Suprapubic skin (tissue), 4 donors: ENCODE data around the gene RABEP1. TPM values are rescaled to one million over a fixed set of nuclear protein-coding genes. Genes with fewer than 3 reads are reported as not detected.

Experiments used
- DNase-seq, 2 donors: peaks; one replicate each; pipeline ENCODE4 v3.0.0-alpha.2; 2019; ENCODE audit warnings: low spot score in 2 of 2
- H3K27ac ChIP-seq: fragments of 200-600 bp; sonication (generic); one replicate; pipeline ENCODE4 v1.5.1; 2019
- H3K27me3 ChIP-seq: fragments of 200-600 bp; sonication (generic); one replicate; pipeline ENCODE4 v1.5.1; 2019
- H3K36me3 ChIP-seq: fragments of 200-600 bp; sonication (generic); one replicate; pipeline ENCODE4 v1.5.1; 2019
- H3K4me1 ChIP-seq: fragments of 200-600 bp; sonication (generic); one replicate; pipeline ENCODE4 v1.5.1; 2019
- H3K4me3 ChIP-seq: fragments of 200-600 bp; sonication (generic); one replicate; pipeline ENCODE4 v1.5.1; 2019; ENCODE audit warnings: mild to moderate bottlenecking
- H3K9me3 ChIP-seq: fragments of 200-600 bp; sonication (generic); one replicate; pipeline ENCODE4 v1.5.1; 2019
- EP300 ChIP-seq: sonication (generic); formaldehyde crosslinking; IDR thresholded peaks from one replicate; pipeline ENCODE4 v1.6.1; 2017; ENCODE audit warnings: antibody characterized with exemption
- POLR2A ChIP-seq, 2 donors: fragments of 450-650 bp; IDR thresholded peaks; one replicate each; pipeline ENCODE4 v1.6.1; 2017; ENCODE audit warnings: antibody characterized with exemption in 2 of 2, mild to moderate bottlenecking in 2 of 2, moderate library complexity in 2 of 2
- POLR2AphosphoS5 ChIP-seq, 3 donors: sonication (generic); formaldehyde crosslinking; IDR thresholded peaks; one replicate each; pipeline ENCODE4 v1.6.1; 2017; ENCODE audit warnings: antibody characterized with exemption in 3 of 3
- WGBS: methylation state at CpG from one replicate; pipeline ENCODE4 v1.1.5; 2018; 5-methylcytosine and 5-hydroxymethylcytosine counted together
- total RNA-seq, 4 donors: library from RNA; depleted of rRNA; stranded (reverse); fragments of >200 nt; gene quantifications; one replicate each; pipeline ENCODE4 v1.1.0, GENCODE V29; 2016
- TF ChIP-seq, protein P1 (sequence below), 2 donors: fragments of 200-600 bp in 1 of 2; fragments of 450-650 bp in 1 of 2; sonication (generic) in 1 of 2; IDR thresholded peaks; one replicate each; pipeline ENCODE4 v1.5.1; 2016 to 2019; ENCODE audit warnings: antibody characterized with exemption in 2 of 2, mild to moderate bottlenecking in 1 of 2, moderate library complexity in 1 of 2

The RABEP1 gene
- total RNA-seq, 4 donors from 2014 or later = 19.2 to 46.4 (median 25.0) TPM

DNA sequence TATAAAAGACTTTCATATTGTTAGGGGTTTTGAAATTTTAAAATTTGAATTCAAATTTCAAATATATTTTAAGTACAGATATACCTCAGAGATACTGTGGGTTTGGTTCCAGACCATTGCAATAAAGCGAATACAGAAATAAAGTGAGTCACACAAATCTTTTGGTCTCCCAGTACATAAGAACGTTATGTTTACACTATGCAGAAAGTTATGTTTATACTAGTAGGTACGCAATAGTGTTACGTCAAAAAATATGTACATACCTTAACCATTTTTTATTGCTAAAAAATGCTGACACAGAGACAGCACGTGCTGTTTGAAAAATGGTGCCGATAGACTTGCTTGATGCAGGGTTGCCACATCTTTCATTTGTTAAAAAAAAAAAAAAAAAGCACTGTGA lies 117.7 kb downstream of the RABEP1 start:
- Histone ChIP-seq H3K27me3 (no peaks in the 10 kb centered on the region), H3K4me3 (no peak overlapping the region), H3K27ac (no peak overlapping the region), H3K9me3 (no peaks in the 10 kb centered on the region), H3K4me1 (no peaks in the 10 kb centered on the region), H3K36me3 (peaks cover 95% of the 10 kb centered on the region)
- TF ChIP-seq POLR2AphosphoS5 (IDR thresholded peaks at IDR 0.05) (no peak), POLR2A (IDR thresholded peaks at IDR 0.05) (no peak), EP300 (no peak)
- TF ChIP-seq, protein P1, sequence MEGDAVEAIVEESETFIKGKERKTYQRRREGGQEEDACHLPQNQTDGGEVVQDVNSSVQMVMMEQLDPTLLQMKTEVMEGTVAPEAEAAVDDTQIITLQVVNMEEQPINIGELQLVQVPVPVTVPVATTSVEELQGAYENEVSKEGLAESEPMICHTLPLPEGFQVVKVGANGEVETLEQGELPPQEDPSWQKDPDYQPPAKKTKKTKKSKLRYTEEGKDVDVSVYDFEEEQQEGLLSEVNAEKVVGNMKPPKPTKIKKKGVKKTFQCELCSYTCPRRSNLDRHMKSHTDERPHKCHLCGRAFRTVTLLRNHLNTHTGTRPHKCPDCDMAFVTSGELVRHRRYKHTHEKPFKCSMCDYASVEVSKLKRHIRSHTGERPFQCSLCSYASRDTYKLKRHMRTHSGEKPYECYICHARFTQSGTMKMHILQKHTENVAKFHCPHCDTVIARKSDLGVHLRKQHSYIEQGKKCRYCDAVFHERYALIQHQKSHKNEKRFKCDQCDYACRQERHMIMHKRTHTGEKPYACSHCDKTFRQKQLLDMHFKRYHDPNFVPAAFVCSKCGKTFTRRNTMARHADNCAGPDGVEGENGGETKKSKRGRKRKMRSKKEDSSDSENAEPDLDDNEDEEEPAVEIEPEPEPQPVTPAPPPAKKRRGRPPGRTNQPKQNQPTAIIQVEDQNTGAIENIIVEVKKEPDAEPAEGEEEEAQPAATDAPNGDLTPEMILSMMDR (IDR thresholded peaks at IDR 0.05) = no peak
- WGBS = 84% methylated on average over 6 of the region's 6 CpGs
- no peak for DNase-seq

DNA sequence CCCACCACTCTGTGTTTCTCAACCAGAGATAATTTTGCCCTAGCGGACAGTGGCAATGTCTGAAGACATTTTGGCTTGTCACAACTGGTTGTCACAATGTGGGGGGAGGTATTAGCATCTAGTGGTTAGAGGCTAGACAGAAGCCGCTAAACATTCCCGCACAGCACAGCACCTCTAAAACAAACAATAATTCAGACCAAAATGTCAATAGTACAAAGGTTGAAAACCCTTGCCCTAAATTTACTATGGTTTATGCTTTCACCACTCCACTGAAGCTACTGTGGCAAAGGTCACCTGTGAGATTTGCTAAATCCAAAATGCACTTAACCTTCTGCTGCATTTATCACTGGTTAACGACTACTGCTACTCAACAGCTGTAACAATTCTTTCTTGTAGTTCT lies 123.3 kb downstream of the RABEP1 start:
- 94% methylated on average over 4 of the region's 4 CpGs for WGBS
- no peak for TF ChIP-seq EP300
- TF ChIP-seq POLR2AphosphoS5 (IDR thresholded peaks at IDR 0.05) = no peak
- TF ChIP-seq, protein P1 (IDR thresholded peaks at IDR 0.05) = no peak
- no peak for TF ChIP-seq POLR2A (IDR thresholded peaks at IDR 0.05)
- H3K27me3 ChIP-seq = no peaks in the 10 kb centered on the region
- no peak for DNase-seq
- no peak overlapping the region for H3K4me3 ChIP-seq
- peaks cover 98% of the 10 kb centered on the region for H3K36me3 ChIP-seq
- no peaks in the 10 kb centered on the region for H3K4me1 ChIP-seq
- H3K27ac ChIP-seq = no peak overlapping the region
- H3K9me3 ChIP-seq = no peaks in the 10 kb centered on the region

GRCh38 chr17:5408186-5408585 lies 126.1 kb downstream of the RABEP1 start:
- H3K9me3 ChIP-seq = no peaks in the 10 kb centered on the region
- TF ChIP-seq, protein P1 (IDR thresholded peaks at IDR 0.05) = no peak
- no peak for TF ChIP-seq POLR2AphosphoS5 (IDR thresholded peaks at IDR 0.05)
- TF ChIP-seq EP300 = no peak
- H3K36me3 ChIP-seq = peaks cover 92% of the 10 kb centered on the region
- WGBS = 87% methylated on average over 5 of the region's 5 CpGs
- no peak overlapping the region for H3K4me3 ChIP-seq
- H3K4me1 ChIP-seq = no peaks in the 10 kb centered on the region
- H3K27ac ChIP-seq = no peak overlapping the region
- DNase-seq = no peak
- H3K27me3 ChIP-seq = no peaks in the 10 kb centered on the region

GRCh38 chr17:5410594-5411272 lies 128.6 kb downstream of the RABEP1 start:
- Histone ChIP-seq H3K36me3 (peaks cover 79% of the 10 kb centered on the region), H3K27me3 (no peaks in the 10 kb centered on the region), H3K9me3 (no peaks in the 10 kb centered on the region), H3K4me1 (peaks cover 14% of the 10 kb centered on the region), H3K4me3 (no peak overlapping the region), H3K27ac (no peak overlapping the region)
- WGBS = 94% methylated on average over 7 of the region's 7 CpGs
- TF ChIP-seq POLR2A (IDR thresholded peaks at IDR 0.05) (no peak), POLR2AphosphoS5 (IDR thresholded peaks at IDR 0.05) (no peak), EP300 (no peak)
- TF ChIP-seq, protein P1 (IDR thresholded peaks at IDR 0.05) = no peak
- no peak for DNase-seq

- H3K27ac ChIP-seq = peak overlapping the region; percentile 15
- H3K27me3 ChIP-seq = no peaks in the 10 kb centered on the region
- no peaks in the 10 kb centered on the region for H3K9me3 ChIP-seq
- TF ChIP-seq, protein P1 (IDR thresholded peaks at IDR 0.05) = no peak
- no peak for TF ChIP-seq EP300
- no peak for TF ChIP-seq POLR2AphosphoS5 (IDR thresholded peaks at IDR 0.05)
- no peak for TF ChIP-seq POLR2A (IDR thresholded peaks at IDR 0.05)
- peaks cover 40% of the 10 kb centered on the region for H3K4me1 ChIP-seq
- peaks cover 50% of the 10 kb centered on the region for H3K36me3 ChIP-seq
- 40% methylated on average over 4 of the region's 4 CpGs for WGBS
- DNase-seq = no peak
- no peak overlapping the region for H3K4me3 ChIP-seq
Observed at GRCh38 chr17:5413682-5414081, 131.6 kb downstream of the RABEP1 start.
